OCI-LY7 (cell line): ENCODE data around the gene ESRRG. TPM values are rescaled to one million over a fixed set of nuclear protein-coding genes. Genes with fewer than 3 reads are reported as not detected.

Experiments
- BruUV-seq: library from RNA; stranded (reverse); fragments of 400-500 nt; replicated peaks from 2 replicates; lab custom pipeline; 2021; lab: Mats Ljungman, UMichigan
- CTCF ChIA-PET: fragments of 300-600 bp; sonication (Branson Sonifier 250); formaldehyde crosslinking; loops from one replicate; lab custom pipeline; 2022; ENCODE audit warnings: antibody characterized with exemption; ENCODE audit not compliant: unreplicated experiment; lab: Charles Lee
- POLR2A ChIA-PET: fragments of 300-600 bp; sonication (Branson Sonifier 250); formaldehyde crosslinking; loops from one replicate; lab custom pipeline; 2022; ENCODE audit warnings: antibody characterized with exemption; lab: Charles Lee
- DNase-seq: peaks from one replicate; pipeline ENCODE4 v3.0.0-alpha.2; 2015; ENCODE audit warnings: low spot score
- H2AFZ ChIP-seq: fragments of 200-600 bp; sonication (generic), shearing (Covaris generic); 2 replicates; pipeline ENCODE4 v1.6.1; 2014; ENCODE audit warnings: mild to moderate bottlenecking, antibody characterized with exemption, low read length, moderate library complexity
- H3K27ac ChIP-seq: fragments of 200-600 bp; sonication (generic); 2 replicates; pipeline ENCODE4 v1.5.1; 2014; ENCODE audit warnings: mixed run types, low read depth, mild to moderate bottlenecking, moderate library complexity, low read length, inconsistent platforms; ENCODE audit not compliant: poor library complexity, severe bottlenecking
- H3K36me3 ChIP-seq: fragments of 200-600 bp; sonication (generic); 2 replicates; pipeline ENCODE4 v1.6.1; 2014; ENCODE audit warnings: mild to moderate bottlenecking, antibody characterized with exemption, low read length, moderate library complexity, mixed read lengths; ENCODE audit not compliant: insufficient read depth
- H3K4me1 ChIP-seq: fragments of 200-600 bp; sonication (generic); 2 replicates; pipeline ENCODE4 v1.5.1; 2014; ENCODE audit warnings: mild to moderate bottlenecking, low read length; ENCODE audit not compliant: insufficient read depth, poor library complexity, severe bottlenecking
- H3K4me2 ChIP-seq: fragments of 200-600 bp; sonication (generic); 2 replicates; pipeline ENCODE4 v1.6.1; 2014; ENCODE audit warnings: mild to moderate bottlenecking, low read length
- H3K4me3 ChIP-seq: fragments of 200-600 bp; sonication (generic); 2 replicates; pipeline ENCODE4 v1.5.1; 2014; ENCODE audit warnings: mild to moderate bottlenecking, low read depth, low read length; ENCODE audit not compliant: poor library complexity, severe bottlenecking
- H3K79me2 ChIP-seq: fragments of 200-600 bp; sonication (generic); 2 replicates; pipeline ENCODE4 v1.6.1; 2016; ENCODE audit warnings: low read depth, mild to moderate bottlenecking, low read length, moderate library complexity, mixed read lengths; ENCODE audit not compliant: insufficient read depth
- H3K9me2 ChIP-seq: fragments of 200-600 bp; sonication (generic); 2 replicates; pipeline ENCODE4 v1.6.1; 2016; ENCODE audit warnings: mild to moderate bottlenecking, low read length, mixed read lengths; ENCODE audit not compliant: insufficient read depth
- H3K9me3 ChIP-seq: fragments of 200-600 bp; sonication (generic); 2 replicates; pipeline ENCODE4 v1.6.1; 2014; ENCODE audit warnings: mild to moderate bottlenecking, mixed run types, low read length, mixed read lengths
- H4K20me1 ChIP-seq: fragments of 200-600 bp; sonication (generic); 2 replicates; pipeline ENCODE4 v1.6.1; 2014; ENCODE audit warnings: mild to moderate bottlenecking, antibody characterized with exemption, low read length, moderate library complexity, mixed read lengths; ENCODE audit not compliant: insufficient read depth
- EZH2phosphoT487 ChIP-seq: fragments of 200-600 bp; sonication (generic); IDR thresholded peaks from 2 replicates; pipeline ENCODE4 v1.6.1; 2018; ENCODE audit warnings: low read depth, borderline replicate concordance, mild to moderate bottlenecking, mixed run types, antibody characterized with exemption, low read length, moderate library complexity, mixed read lengths
- intact Hi-C: fragments of 100-400 bp; cut with micrococcal nuclease; formaldehyde crosslinking; loops from one replicate; pipeline ENCODE4 v1.10.0; 2022; ENCODE audit not compliant: unreplicated experiment
- total RNA-seq, 2 experiments: library from RNA; depleted of rRNA in 1 of 2; stranded (reverse); fragments of >200 nt in 1 of 2; shearing (Covaris generic) in 1 of 2; gene quantifications; 2 replicates each; pipeline ENCODE4 v1.2.3, GENCODE V29; 2014 to 2022
- TF ChIP-seq, protein P1 (sequence below): fragments of 200-600 bp; sonication (generic); conservative IDR thresholded peaks from 2 replicates; pipeline ENCODE4 v1.5.1; 2014; ENCODE audit warnings: mild to moderate bottlenecking, antibody characterized with exemption, low read length, moderate library complexity, mixed read lengths

ESRRG gene
- total RNA-seq, 2 experiments from 2014 or later, result not detected

DNA sequence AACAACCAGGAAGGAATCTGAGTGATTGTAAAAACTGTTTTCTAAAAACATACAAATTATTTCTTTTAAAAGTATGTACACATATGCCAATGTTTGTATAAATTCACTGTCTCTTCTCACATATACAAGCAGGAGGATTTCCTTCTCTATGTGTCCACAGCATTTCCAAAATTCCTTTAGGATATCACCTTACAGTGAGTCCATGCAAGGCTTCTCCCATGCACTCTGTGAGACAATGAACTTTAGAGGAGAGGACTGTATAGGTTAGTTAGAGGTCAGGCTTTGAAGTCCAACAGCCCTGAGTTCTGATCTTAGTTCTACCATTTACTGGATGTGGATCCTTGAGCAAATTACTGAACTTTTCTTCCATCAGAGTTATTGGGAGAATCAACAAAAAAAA, 265.9 kb downstream of the ESRRG start:
- no peak overlapping the region for H3K27ac ChIP-seq
- H3K79me2 ChIP-seq, result no peaks in the 10 kb centered on the region
- no peak overlapping the region for H3K4me3 ChIP-seq
- DNase-seq, result no peak
- no peak for TF ChIP-seq EZH2phosphoT487
- TF ChIP-seq, protein P1, sequence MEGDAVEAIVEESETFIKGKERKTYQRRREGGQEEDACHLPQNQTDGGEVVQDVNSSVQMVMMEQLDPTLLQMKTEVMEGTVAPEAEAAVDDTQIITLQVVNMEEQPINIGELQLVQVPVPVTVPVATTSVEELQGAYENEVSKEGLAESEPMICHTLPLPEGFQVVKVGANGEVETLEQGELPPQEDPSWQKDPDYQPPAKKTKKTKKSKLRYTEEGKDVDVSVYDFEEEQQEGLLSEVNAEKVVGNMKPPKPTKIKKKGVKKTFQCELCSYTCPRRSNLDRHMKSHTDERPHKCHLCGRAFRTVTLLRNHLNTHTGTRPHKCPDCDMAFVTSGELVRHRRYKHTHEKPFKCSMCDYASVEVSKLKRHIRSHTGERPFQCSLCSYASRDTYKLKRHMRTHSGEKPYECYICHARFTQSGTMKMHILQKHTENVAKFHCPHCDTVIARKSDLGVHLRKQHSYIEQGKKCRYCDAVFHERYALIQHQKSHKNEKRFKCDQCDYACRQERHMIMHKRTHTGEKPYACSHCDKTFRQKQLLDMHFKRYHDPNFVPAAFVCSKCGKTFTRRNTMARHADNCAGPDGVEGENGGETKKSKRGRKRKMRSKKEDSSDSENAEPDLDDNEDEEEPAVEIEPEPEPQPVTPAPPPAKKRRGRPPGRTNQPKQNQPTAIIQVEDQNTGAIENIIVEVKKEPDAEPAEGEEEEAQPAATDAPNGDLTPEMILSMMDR, result no peak
- H3K4me1 ChIP-seq, result no peaks in the 10 kb centered on the region
- intact Hi-C loops, result no loop called here
- H4K20me1 ChIP-seq, result no peaks in the 10 kb centered on the region
- H3K9me3 ChIP-seq, result no peaks in the 10 kb centered on the region
- no peak overlapping the region for H2AFZ ChIP-seq
- POLR2A ChIA-PET, result interaction anchor here (0.7 kb wide), 1 partner anchor 1144 kb away, joined by 3 read pairs; no protein-coding TSS in a partner anchor
- no TSS peak for BruUV-seq
- H3K9me2 ChIP-seq, result no peaks in the 10 kb centered on the region
- CTCF ChIA-PET, result no interaction called here
- H3K4me2 ChIP-seq, result no peak overlapping the region
- no peaks in the 10 kb centered on the region for H3K36me3 ChIP-seq

DNA sequence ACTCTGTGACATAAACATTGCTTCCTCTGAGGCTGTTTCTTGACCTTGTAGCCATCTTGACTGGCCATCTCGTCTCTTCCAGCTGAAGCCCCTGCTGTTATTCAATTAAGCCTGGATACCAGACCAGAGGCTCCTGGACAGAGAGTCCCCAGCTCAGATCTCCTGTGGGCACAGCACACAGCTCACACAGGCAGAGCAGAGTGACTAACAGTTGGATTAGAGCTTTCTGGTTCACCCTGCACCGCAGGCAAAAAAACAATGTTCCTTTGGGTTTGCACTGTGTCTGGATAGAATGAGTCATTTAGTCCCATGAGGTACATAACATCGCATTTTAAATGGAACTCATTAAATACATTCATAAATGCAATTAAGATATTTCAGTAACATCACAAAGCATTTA, 266.5 kb downstream of the ESRRG start:
- ChIA-PET POLR2A (no interaction called here), CTCF (no interaction called here)
- Histone ChIP-seq H3K36me3 (no peaks in the 10 kb centered on the region), H3K4me2 (no peak overlapping the region), H3K27ac (no peak overlapping the region), H3K4me3 (no peak overlapping the region), H4K20me1 (no peaks in the 10 kb centered on the region), H3K9me3 (no peaks in the 10 kb centered on the region), H3K9me2 (no peaks in the 10 kb centered on the region), H2AFZ (no peak overlapping the region), H3K4me1 (no peaks in the 10 kb centered on the region), H3K79me2 (no peaks in the 10 kb centered on the region)
- BruUV-seq, result no TSS peak
- TF ChIP-seq, protein P1, result no peak
- TF ChIP-seq EZH2phosphoT487, result no peak
- no peak for DNase-seq
- intact Hi-C loops, result no loop called here

DNA sequence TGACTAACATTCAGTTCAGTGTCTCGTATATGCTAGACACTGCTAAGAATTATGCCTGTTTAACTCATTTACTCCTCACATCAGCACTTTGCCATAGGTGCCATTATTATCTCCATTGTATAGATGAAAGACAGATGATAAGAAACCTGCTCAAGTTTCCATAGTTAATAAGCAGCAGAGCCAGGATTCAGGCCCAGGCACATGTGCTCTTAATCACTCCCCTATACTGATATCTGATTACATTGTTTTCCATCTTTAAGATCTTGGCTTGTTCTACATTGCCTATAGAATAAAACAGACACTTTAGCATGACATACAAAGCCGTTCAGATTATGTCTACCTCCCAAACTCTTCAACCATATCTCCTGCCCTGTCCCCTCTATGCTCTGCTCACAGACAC, 269.5 kb downstream of the ESRRG start:
- DNase-seq, result no peak
- Histone ChIP-seq H3K27ac (no peak overlapping the region), H3K4me3 (no peak overlapping the region), H3K79me2 (no peaks in the 10 kb centered on the region), H3K4me2 (no peak overlapping the region), H4K20me1 (no peaks in the 10 kb centered on the region), H3K9me2 (no peaks in the 10 kb centered on the region), H3K4me1 (no peaks in the 10 kb centered on the region), H2AFZ (no peak overlapping the region), H3K36me3 (no peaks in the 10 kb centered on the region), H3K9me3 (no peaks in the 10 kb centered on the region)
- POLR2A ChIA-PET, result no interaction called here
- intact Hi-C loops, result no loop called here
- TF ChIP-seq, protein P1, result no peak
- CTCF ChIA-PET, result no interaction called here
- BruUV-seq, result no TSS peak
